GM12878 (cell line): ENCODE measurements around the gene NUP62. TPM values are rescaled to one million over a fixed set of nuclear protein-coding genes. Genes with fewer than 3 reads are reported as not detected.

Source experiments
- BHLHE40 ChIP-seq, 2 experiments: fragments of 450-650 bp in 1 of 2; IDR thresholded peaks; 2 replicates each; pipeline ENCODE4 v1.6.1; 2011 to 2017; ENCODE audit warnings: low read depth in 2 of 2, borderline replicate concordance in 1 of 2, improper control_type of control experiment in 1 of 2, low read length in 1 of 2, mild to moderate bottlenecking in 1 of 2
- CREB1 ChIP-seq: IDR thresholded peaks from 2 replicates; pipeline ENCODE4 v1.6.1; 2012; ENCODE audit warnings: low read depth, mild to moderate bottlenecking, inconsistent platforms
- DPF2 ChIP-seq: fragments of 450-650 bp; IDR thresholded peaks from 2 replicates; pipeline ENCODE4 v1.6.1; 2017; ENCODE audit warnings: mild to moderate bottlenecking
- EED ChIP-seq: sonication (generic); IDR thresholded peaks from 2 replicates; pipeline ENCODE4 v1.6.1; 2016; ENCODE audit warnings: antibody characterized with exemption, low read depth
- ESRRA ChIP-seq: IDR thresholded peaks from 2 replicates; pipeline ENCODE4 v1.6.1; 2012; ENCODE audit warnings: mild to moderate bottlenecking, low read length, improper control_type of control experiment
- FOS ChIP-seq: IDR thresholded peaks from 3 replicates; pipeline ENCODE4 v1.6.1; 2011; ENCODE audit warnings: borderline replicate concordance; ENCODE audit not compliant: insufficient read length; ENCODE audit errors: extremely low read depth
- FOXK2 ChIP-seq: fragments of 450-650 bp; IDR thresholded peaks from 2 replicates; pipeline ENCODE4 v1.6.1; 2017; ENCODE audit warnings: mild to moderate bottlenecking, moderate library complexity
- FOXM1 ChIP-seq: IDR thresholded peaks from 2 replicates; pipeline ENCODE4 v1.6.1; 2012; ENCODE audit warnings: low read depth, mild to moderate bottlenecking, inconsistent platforms, low read length, moderate library complexity
- GATAD2B ChIP-seq: fragments of 450-650 bp; conservative IDR thresholded peaks from 2 replicates; pipeline ENCODE4 v1.6.1; 2017; ENCODE audit warnings: low read depth, mild to moderate bottlenecking, moderate library complexity
- HSF1 ChIP-seq: fragments of 150-350 bp; IDR thresholded peaks from 2 replicates; pipeline ENCODE4 v1.6.1; 2014; ENCODE audit warnings: mild to moderate bottlenecking, low read depth, low read length
- JUND ChIP-seq: IDR thresholded peaks from 2 replicates; pipeline ENCODE4 v1.6.1; 2012; ENCODE audit warnings: low read depth, mild to moderate bottlenecking, low read length, improper control_type of control experiment, moderate library complexity
- LARP7 ChIP-seq: fragments of 450-650 bp; IDR thresholded peaks from 2 replicates; pipeline ENCODE4 v1.6.1; 2017; ENCODE audit warnings: mild to moderate bottlenecking
- MEF2B ChIP-seq: fragments of 450-650 bp; IDR thresholded peaks from 2 replicates; pipeline ENCODE4 v1.6.1; 2018; ENCODE audit warnings: mild to moderate bottlenecking, moderate library complexity; ENCODE audit not compliant: partially characterized antibody, poor library complexity, severe bottlenecking
- MTA3 ChIP-seq: IDR thresholded peaks from 2 replicates; pipeline ENCODE4 v1.6.1; 2012; ENCODE audit warnings: low read length, inconsistent platforms, borderline replicate concordance
- MYC ChIP-seq: IDR thresholded peaks from 2 replicates; pipeline ENCODE4 v1.6.1; 2011; ENCODE audit warnings: mild to moderate bottlenecking, low read length, moderate library complexity, inconsistent platforms; ENCODE audit not compliant: insufficient read depth, insufficient replicate concordance, insufficient read length, severe bottlenecking
- PAX5 ChIP-seq: IDR thresholded peaks from 2 replicates; pipeline ENCODE4 v1.6.1; 2011; ENCODE audit warnings: low read depth, low read length, borderline replicate concordance
- RB1 ChIP-seq: fragments of 450-650 bp; formaldehyde crosslinking; IDR thresholded peaks from 2 replicates; pipeline ENCODE4 v1.6.1; 2017; ENCODE audit warnings: mild to moderate bottlenecking, borderline replicate concordance
- RCOR1 ChIP-seq: conservative IDR thresholded peaks from 2 replicates; pipeline ENCODE4 v1.6.1; 2012; ENCODE audit warnings: low read depth, low read length, improper control_type of control experiment
- SMAD5 ChIP-seq: IDR thresholded peaks from 2 replicates; pipeline ENCODE4 v1.6.1; 2016; ENCODE audit warnings: antibody characterized with exemption, low read depth
- SRF ChIP-seq, 2 experiments: IDR thresholded peaks; 2 replicates each; pipeline ENCODE4 v1.6.1; 2011; ENCODE audit warnings: low read depth in 2 of 2, low read length in 2 of 2, mild to moderate bottlenecking in 1 of 2, moderate library complexity in 1 of 2
- STAT3 ChIP-seq: IDR thresholded peaks from 2 replicates; pipeline ENCODE4 v1.6.1; 2011; ENCODE audit warnings: low read depth, low read length, improper control_type of control experiment
- TAF1 ChIP-seq: IDR thresholded peaks from 2 replicates; pipeline ENCODE4 v1.6.1; 2011; ENCODE audit warnings: mild to moderate bottlenecking, low read depth, low read length, borderline replicate concordance
- TCF3 ChIP-seq: IDR thresholded peaks from 2 replicates; pipeline ENCODE4 v1.6.1; 2012; ENCODE audit warnings: low read depth, mild to moderate bottlenecking, low read length, borderline replicate concordance; ENCODE audit not compliant: insufficient read depth
- YBX1 ChIP-seq: fragments of 450-650 bp; IDR thresholded peaks from 2 replicates; pipeline ENCODE4 v1.6.1; 2016; ENCODE audit warnings: antibody characterized with exemption
- ZBTB4 ChIP-seq: fragments of 450-650 bp; formaldehyde crosslinking; IDR thresholded peaks from 2 replicates; pipeline ENCODE4 v1.4.0; 2022; ENCODE audit warnings: mild to moderate bottlenecking, moderate library complexity
- polyA plus RNA-seq, 11 experiments: library from polyadenylated mRNA; depleted of rRNA in 4 of 11; unstranded in 6 of 11; stranded (reverse) in 5 of 11; fragments of >200 nt; fragmentation: Nextera tagmentation in 4 of 11; fragmentation: Illumina TruSeq in 1 of 11; extraction: Ambion mirVana in 4 of 11; extraction: Trizol in 1 of 11; gene quantifications; 1 replicate in 1 of 11; 2 replicates in 10 of 11; pipeline versions ENCODE4 v1.2.1 to v1.2.3, GENCODE V29; 2011 to 2016; ENCODE audit warnings: inconsistent platforms in 2 of 11, missing spikeins in 2 of 11, low read depth in 1 of 11
- total RNA-seq, 4 experiments: library from RNA; depleted of rRNA in 3 of 4; stranded (reverse); fragments of >200 nt in 3 of 4; fragmentation: Illumina TruSeq in 1 of 4; extraction: Trizol in 1 of 4; gene quantifications; 2 replicates each; pipeline versions ENCODE4 v1.2.1 to v1.2.3, GENCODE V29; 2013 to 2021

Gene NUP62
- total and polyA plus RNA-seq, 10 of the 15 experiments (the other 5 are each of a cell fraction or from before 2014, with no cell fraction given), result 19.5 to 110 (median 66.9) TPM

GRCh38 chr19:49866933-49867782 lies 62.1 kb downstream of the NUP62 start, which contains the start of gene PNKP (continued):
- TF ChIP-seq SRF (IDR thresholded peaks at IDR 0.05; ENCODE audit: low read depth in 2 of 2, low read length in 2 of 2), result peak in 1 of 2 experiments; percentile 5; a peak in 1 of 4 replicates
- TF ChIP-seq HSF1, result no peak
- no peak for TF ChIP-seq FOS
- TF ChIP-seq ZBTB4 (CRISPR knock-in tag), result no peak
- peak; percentile 71; the same call in 1 of the 2 replicates for TF ChIP-seq SMAD5
- no peak for TF ChIP-seq MTA3
- no peak for TF ChIP-seq MYC
- peak; percentile 52 for TF ChIP-seq MEF2B
- TF ChIP-seq JUND, result 0 out of 2 replicates have a peak, but pooled peaks have one; percentile 35
- TF ChIP-seq STAT3, result no peak
- TF ChIP-seq LARP7, result peak; percentile 80; the same call in 1 of the 2 replicates
- no peak for TF ChIP-seq FOXM1
- TF ChIP-seq PAX5, result peak; percentile 5; the same call in 1 of the 2 replicates
- TF ChIP-seq EED, result no peak; the same call in 1 of the 2 replicates
- TF ChIP-seq DPF2, result peak; percentile 76
- no peak for TF ChIP-seq FOXK2
- TF ChIP-seq GATAD2B, result peak; percentile 90
- TF ChIP-seq TAF1, result peak; percentile 70; the same call in 1 of the 2 replicates
- 0 out of 2 replicates have a peak, but pooled peaks have one; percentile 22 for TF ChIP-seq TCF3
- TF ChIP-seq BHLHE40 (IDR thresholded peaks at IDR 0.05; ENCODE audit: borderline replicate concordance in 1 of 2, low read depth in 2 of 2, low read length in 1 of 2), result peak; percentile 72 to 89
- TF ChIP-seq RB1, result peak; percentile 79; the same call in 1 of the 2 replicates
- TF ChIP-seq RCOR1, result no peak
- TF ChIP-seq ESRRA, result no peak
- TF ChIP-seq YBX1, result no peak
- peak; percentile 91 for TF ChIP-seq CREB1
